ENCODE data around the gene CKMT2.

GRCh38 chr5:81301271-81302015 lies 68.3 kb downstream of the CKMT2 start, which contains the start of gene ZCCHC9:
- TF ChIP-seq CTCF (IDR thresholded peaks at IDR 0.05; ENCODE audit: insufficient read depth, low read length) (no peak), REST (IDR thresholded peaks at IDR 0.05; ENCODE audit: insufficient replicate concordance, low read depth) (no peak)

Data from HL-60 (cell line).